HepG2 (cell line): ENCODE measurements around the gene FRMD6. TPM values are rescaled to one million over a fixed set of nuclear protein-coding genes. Genes with fewer than 3 reads are reported as not detected.

Experiments used
- ASH2L ChIP-seq: fragments of 300-600, 200-600 bp; sonication (generic); IDR thresholded peaks from 2 replicates; pipeline ENCODE4 v1.7.0; 2017; ENCODE audit warnings: low read depth, mild to moderate bottlenecking, moderate library complexity, mixed read lengths, low read length; ENCODE audit not compliant: insufficient read length
- CEBPG ChIP-seq: IDR thresholded peaks from 2 replicates; pipeline ENCODE4 v1.6.1; 2016
- EZH2 ChIP-seq: conservative IDR thresholded peaks from 2 replicates; pipeline ENCODE4 v1.6.1; 2012; ENCODE audit warnings: mild to moderate bottlenecking, low read depth, low read length, moderate library complexity
- HMGXB3 ChIP-seq: sonication (generic); formaldehyde crosslinking; IDR thresholded peaks from 2 replicates; pipeline ENCODE4 v1.4.0; 2020; ENCODE audit warnings: missing genetic modification reagents, borderline replicate concordance
- HNRNPLL ChIP-seq: fragments of 200-400 bp; formaldehyde crosslinking; IDR thresholded peaks from 2 replicates; pipeline ENCODE4 v1.6.1; 2017; ENCODE audit warnings: mild to moderate bottlenecking, low read depth, low read length; ENCODE audit not compliant: poor library complexity, severe bottlenecking
- MAFG ChIP-seq: sonication (generic); formaldehyde crosslinking; IDR thresholded peaks from 2 replicates; pipeline ENCODE4 v1.5.1; 2020; ENCODE audit warnings: mild to moderate bottlenecking, missing genetic modification reagents
- MIER3 ChIP-seq: IDR thresholded peaks from 2 replicates; pipeline ENCODE4 v1.6.1; 2016; ENCODE audit warnings: missing compliant biosample characterization, borderline replicate concordance
- MTA3 ChIP-seq: sonication (generic); formaldehyde crosslinking; IDR thresholded peaks from 2 replicates; pipeline ENCODE4 v1.4.0; 2020; ENCODE audit warnings: missing genetic modification reagents
- PAF1 ChIP-seq: IDR thresholded peaks from 2 replicates; pipeline ENCODE4 v1.6.1; 2016; ENCODE audit warnings: missing genetic modification reagents, missing compliant biosample characterization
- PBX2 ChIP-seq: IDR thresholded peaks from 2 replicates; pipeline ENCODE4 v1.6.1; 2016; ENCODE audit warnings: control low read depth
- PITX1 ChIP-seq: sonication (generic); formaldehyde crosslinking; IDR thresholded peaks from 2 replicates; pipeline ENCODE4 v1.5.1; 2020; ENCODE audit warnings: mild to moderate bottlenecking, missing genetic modification reagents
- POGZ ChIP-seq: sonication (generic); formaldehyde crosslinking; IDR thresholded peaks from 2 replicates; pipeline ENCODE4 v1.4.0; 2020; ENCODE audit warnings: mild to moderate bottlenecking, missing genetic modification reagents
- TBP ChIP-seq: sonication (generic); formaldehyde crosslinking; IDR thresholded peaks from 2 replicates; pipeline ENCODE4 v1.5.0; 2020; ENCODE audit warnings: missing genetic modification reagents
- UBTF ChIP-seq: sonication (generic); formaldehyde crosslinking; IDR thresholded peaks from 2 replicates; pipeline ENCODE4 v1.4.0; 2020; ENCODE audit warnings: mild to moderate bottlenecking, missing genetic modification reagents
- ZBTB43 ChIP-seq: sonication (generic); formaldehyde crosslinking; conservative IDR thresholded peaks from 2 replicates; pipeline ENCODE4 v1.4.0; 2020; ENCODE audit warnings: missing genetic modification reagents
- ZFP41 ChIP-seq: sonication (generic); formaldehyde crosslinking; IDR thresholded peaks from 2 replicates; pipeline ENCODE4 v1.4.0; 2020; ENCODE audit warnings: mild to moderate bottlenecking, missing genetic modification reagents, borderline replicate concordance
- ZNF382 ChIP-seq: sonication (generic); formaldehyde crosslinking; IDR thresholded peaks from 2 replicates; pipeline ENCODE4 v1.5.0; 2020; ENCODE audit warnings: missing genetic modification reagents, mild to moderate bottlenecking, borderline replicate concordance
- ZNF503 ChIP-seq: sonication (generic); formaldehyde crosslinking; IDR thresholded peaks from 2 replicates; pipeline ENCODE4 v1.4.0; 2020; ENCODE audit warnings: missing genetic modification reagents
- ZNF766 ChIP-seq: sonication (generic); formaldehyde crosslinking; IDR thresholded peaks from 2 replicates; pipeline ENCODE4 v1.5.0; 2020; ENCODE audit warnings: missing genetic modification reagents, borderline replicate concordance
- polyA plus RNA-seq, 8 experiments: library from polyadenylated mRNA; depleted of rRNA in 3 of 8; stranded (reverse) in 7 of 8; unstranded in 1 of 8; fragments of >200 nt; fragmentation: Illumina TruSeq in 4 of 8; extraction: Trizol in 4 of 8; gene quantifications; 2 replicates each; pipeline versions ENCODE4 v1.2.1 to v1.2.3, GENCODE V29; 2011 to 2016; ENCODE audit warnings: low read depth in 4 of 8, missing spikeins in 1 of 8, mixed read lengths in 1 of 8; ENCODE audit not compliant: insufficient read depth in 1 of 8
- total RNA-seq, 5 experiments: library from RNA; depleted of rRNA; stranded (reverse); fragments of >200 nt; fragmentation: Illumina TruSeq; extraction: Trizol; gene quantifications; 2 replicates each; pipeline ENCODE4 v1.2.3, GENCODE V29; 2016; ENCODE audit warnings: low read depth in 1 of 5

Gene FRMD6
- total and polyA plus RNA-seq, 2 of the 13 experiments (the other 11 are each of a cell fraction or from before 2014, with no cell fraction given): 2.4 to 5.4 TPM

- no peak for TF ChIP-seq PAF1 (CRISPR knock-in tag)
- TF ChIP-seq ZNF503 (CRISPR knock-in tag): no peak
- TF ChIP-seq MTA3: no peak
- no peak for TF ChIP-seq MAFG
- TF ChIP-seq EZH2: no peak
- no peak for TF ChIP-seq HMGXB3 (CRISPR knock-in tag)
- no peak for TF ChIP-seq UBTF
- TF ChIP-seq CEBPG (CRISPR knock-in tag): no peak
- no peak for TF ChIP-seq POGZ (CRISPR knock-in tag)
- no peak for TF ChIP-seq TBP (CRISPR knock-in tag)
- peak; percentile 26 for TF ChIP-seq HNRNPLL
- no peak for TF ChIP-seq ZNF382 (CRISPR knock-in tag)
- TF ChIP-seq MIER3 (CRISPR knock-in tag): no peak
- no peak for TF ChIP-seq ZBTB43 (CRISPR knock-in tag)
- TF ChIP-seq ASH2L: peak; percentile 14
- no peak; the same call in 1 of the 2 replicates for TF ChIP-seq PITX1 (CRISPR knock-in tag)
- TF ChIP-seq ZNF766 (CRISPR knock-in tag): no peak
- no peak for TF ChIP-seq PBX2 (CRISPR knock-in tag)
- TF ChIP-seq ZFP41 (CRISPR knock-in tag): no peak
These were observed 858 bp upstream of the FRMD6 start (continued) for GRCh38 chr14:51650716-51651387.
